ENCODE measurements around the gene TAC1.

DNA sequence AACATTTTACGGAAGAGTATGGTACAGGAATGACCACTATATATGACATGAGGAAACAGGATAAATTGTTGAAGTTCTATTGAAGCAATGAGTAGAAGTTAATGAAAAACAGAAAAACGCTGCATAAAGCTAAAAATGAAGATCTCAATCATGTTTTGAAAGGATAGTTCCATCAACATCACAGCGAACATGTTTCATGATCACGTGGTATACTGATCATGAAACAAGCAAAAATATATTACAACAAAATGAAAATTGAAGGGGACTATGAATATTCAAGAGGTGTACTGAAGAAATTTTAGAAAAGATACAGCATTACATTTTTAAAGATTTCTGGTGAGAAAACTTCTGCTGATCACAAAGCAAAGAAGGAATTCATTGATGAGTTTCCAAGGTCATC lies 45.9 kb upstream of the TAC1 start:
- TF ChIP-seq ZNF221 (tag by site-specific recombination; IDR thresholded peaks at IDR 0.05; ENCODE audit: borderline replicate concordance) = no peak
- TF ChIP-seq, protein P1, sequence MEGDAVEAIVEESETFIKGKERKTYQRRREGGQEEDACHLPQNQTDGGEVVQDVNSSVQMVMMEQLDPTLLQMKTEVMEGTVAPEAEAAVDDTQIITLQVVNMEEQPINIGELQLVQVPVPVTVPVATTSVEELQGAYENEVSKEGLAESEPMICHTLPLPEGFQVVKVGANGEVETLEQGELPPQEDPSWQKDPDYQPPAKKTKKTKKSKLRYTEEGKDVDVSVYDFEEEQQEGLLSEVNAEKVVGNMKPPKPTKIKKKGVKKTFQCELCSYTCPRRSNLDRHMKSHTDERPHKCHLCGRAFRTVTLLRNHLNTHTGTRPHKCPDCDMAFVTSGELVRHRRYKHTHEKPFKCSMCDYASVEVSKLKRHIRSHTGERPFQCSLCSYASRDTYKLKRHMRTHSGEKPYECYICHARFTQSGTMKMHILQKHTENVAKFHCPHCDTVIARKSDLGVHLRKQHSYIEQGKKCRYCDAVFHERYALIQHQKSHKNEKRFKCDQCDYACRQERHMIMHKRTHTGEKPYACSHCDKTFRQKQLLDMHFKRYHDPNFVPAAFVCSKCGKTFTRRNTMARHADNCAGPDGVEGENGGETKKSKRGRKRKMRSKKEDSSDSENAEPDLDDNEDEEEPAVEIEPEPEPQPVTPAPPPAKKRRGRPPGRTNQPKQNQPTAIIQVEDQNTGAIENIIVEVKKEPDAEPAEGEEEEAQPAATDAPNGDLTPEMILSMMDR (tag by site-specific recombination; IDR thresholded peaks at IDR 0.05) = no peak
- TF ChIP-seq ZNF621 (tag by site-specific recombination; IDR thresholded peaks at IDR 0.05) = no peak
- no peak for TF ChIP-seq TRIM28 (IDR thresholded peaks at IDR 0.05; ENCODE audit: borderline replicate concordance, low read length)
- TF ChIP-seq, protein P2, sequence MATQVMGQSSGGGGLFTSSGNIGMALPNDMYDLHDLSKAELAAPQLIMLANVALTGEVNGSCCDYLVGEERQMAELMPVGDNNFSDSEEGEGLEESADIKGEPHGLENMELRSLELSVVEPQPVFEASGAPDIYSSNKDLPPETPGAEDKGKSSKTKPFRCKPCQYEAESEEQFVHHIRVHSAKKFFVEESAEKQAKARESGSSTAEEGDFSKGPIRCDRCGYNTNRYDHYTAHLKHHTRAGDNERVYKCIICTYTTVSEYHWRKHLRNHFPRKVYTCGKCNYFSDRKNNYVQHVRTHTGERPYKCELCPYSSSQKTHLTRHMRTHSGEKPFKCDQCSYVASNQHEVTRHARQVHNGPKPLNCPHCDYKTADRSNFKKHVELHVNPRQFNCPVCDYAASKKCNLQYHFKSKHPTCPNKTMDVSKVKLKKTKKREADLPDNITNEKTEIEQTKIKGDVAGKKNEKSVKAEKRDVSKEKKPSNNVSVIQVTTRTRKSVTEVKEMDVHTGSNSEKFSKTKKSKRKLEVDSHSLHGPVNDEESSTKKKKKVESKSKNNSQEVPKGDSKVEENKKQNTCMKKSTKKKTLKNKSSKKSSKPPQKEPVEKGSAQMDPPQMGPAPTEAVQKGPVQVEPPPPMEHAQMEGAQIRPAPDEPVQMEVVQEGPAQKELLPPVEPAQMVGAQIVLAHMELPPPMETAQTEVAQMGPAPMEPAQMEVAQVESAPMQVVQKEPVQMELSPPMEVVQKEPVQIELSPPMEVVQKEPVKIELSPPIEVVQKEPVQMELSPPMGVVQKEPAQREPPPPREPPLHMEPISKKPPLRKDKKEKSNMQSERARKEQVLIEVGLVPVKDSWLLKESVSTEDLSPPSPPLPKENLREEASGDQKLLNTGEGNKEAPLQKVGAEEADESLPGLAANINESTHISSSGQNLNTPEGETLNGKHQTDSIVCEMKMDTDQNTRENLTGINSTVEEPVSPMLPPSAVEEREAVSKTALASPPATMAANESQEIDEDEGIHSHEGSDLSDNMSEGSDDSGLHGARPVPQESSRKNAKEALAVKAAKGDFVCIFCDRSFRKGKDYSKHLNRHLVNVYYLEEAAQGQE (tag by site-specific recombination; IDR thresholded peaks at IDR 0.05) = no peak
- TF ChIP-seq ZBTB7A (tag by site-specific recombination; IDR thresholded peaks at IDR 0.05; ENCODE audit: low read depth) = no peak
- TF ChIP-seq, protein P3, sequence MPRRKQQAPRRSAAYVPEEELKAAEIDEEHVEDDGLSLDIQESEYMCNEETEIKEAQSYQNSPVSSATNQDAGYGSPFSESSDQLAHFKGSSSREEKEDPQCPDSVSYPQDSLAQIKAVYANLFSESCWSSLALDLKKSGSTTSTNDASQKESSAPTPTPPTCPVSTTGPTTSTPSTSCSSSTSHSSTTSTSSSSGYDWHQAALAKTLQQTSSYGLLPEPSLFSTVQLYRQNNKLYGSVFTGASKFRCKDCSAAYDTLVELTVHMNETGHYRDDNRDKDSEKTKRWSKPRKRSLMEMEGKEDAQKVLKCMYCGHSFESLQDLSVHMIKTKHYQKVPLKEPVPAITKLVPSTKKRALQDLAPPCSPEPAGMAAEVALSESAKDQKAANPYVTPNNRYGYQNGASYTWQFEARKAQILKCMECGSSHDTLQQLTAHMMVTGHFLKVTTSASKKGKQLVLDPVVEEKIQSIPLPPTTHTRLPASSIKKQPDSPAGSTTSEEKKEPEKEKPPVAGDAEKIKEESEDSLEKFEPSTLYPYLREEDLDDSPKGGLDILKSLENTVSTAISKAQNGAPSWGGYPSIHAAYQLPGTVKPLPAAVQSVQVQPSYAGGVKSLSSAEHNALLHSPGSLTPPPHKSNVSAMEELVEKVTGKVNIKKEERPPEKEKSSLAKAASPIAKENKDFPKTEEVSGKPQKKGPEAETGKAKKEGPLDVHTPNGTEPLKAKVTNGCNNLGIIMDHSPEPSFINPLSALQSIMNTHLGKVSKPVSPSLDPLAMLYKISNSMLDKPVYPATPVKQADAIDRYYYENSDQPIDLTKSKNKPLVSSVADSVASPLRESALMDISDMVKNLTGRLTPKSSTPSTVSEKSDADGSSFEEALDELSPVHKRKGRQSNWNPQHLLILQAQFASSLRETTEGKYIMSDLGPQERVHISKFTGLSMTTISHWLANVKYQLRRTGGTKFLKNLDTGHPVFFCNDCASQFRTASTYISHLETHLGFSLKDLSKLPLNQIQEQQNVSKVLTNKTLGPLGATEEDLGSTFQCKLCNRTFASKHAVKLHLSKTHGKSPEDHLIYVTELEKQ (tag by site-specific recombination; IDR thresholded peaks at IDR 0.05; ENCODE audit: borderline replicate concordance) = no peak
- no peak for TF ChIP-seq GLIS2 (tag by site-specific recombination; IDR thresholded peaks at IDR 0.05)

Measured in HEK293 (cell line).